GM21737 (cell line): Measurements from ENCODE around the gene ACP1.

Source experiments
- ATAC-seq: cut with Tn5 transposase; IDR thresholded peaks from one replicate; pipeline ENCODE4 v1.9.1; 2021; ENCODE audit warnings: mild to moderate bottlenecking, moderate library complexity; ENCODE audit not compliant: unreplicated experiment

Gene ACP1

DNA sequence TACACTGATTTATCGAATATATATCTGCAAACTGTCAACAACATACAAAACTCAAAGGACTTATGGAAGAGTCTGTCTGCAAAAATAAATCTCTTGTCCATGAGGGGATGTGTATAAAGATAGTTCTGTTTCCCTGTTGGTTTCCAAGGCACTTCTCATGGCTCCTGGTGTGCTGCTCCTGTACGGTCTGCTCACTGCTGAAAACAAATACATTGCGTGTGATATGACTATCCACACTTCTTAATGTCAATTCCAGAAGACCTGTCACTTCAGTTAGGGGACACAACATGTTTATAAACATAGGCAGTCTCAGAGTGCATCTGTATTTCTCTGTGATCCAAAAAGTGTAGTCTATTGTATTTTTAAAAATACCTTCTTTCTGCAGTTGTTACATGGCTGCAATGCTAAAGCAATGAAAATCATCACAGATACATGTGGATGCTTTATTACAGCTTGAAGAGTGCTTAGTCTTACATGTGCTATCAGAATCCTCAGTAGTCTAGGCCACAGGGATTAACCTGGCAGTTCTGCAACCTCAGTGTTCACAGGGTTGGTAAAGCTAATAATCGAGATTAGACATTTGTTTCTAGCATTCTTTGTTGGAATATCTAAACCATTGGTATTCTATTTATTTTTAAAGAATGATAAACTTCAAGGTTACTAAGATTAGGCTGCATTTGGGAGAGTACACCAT, 15.4 kb downstream of the ACP1 start:
- no peak for ATAC-seq

DNA sequence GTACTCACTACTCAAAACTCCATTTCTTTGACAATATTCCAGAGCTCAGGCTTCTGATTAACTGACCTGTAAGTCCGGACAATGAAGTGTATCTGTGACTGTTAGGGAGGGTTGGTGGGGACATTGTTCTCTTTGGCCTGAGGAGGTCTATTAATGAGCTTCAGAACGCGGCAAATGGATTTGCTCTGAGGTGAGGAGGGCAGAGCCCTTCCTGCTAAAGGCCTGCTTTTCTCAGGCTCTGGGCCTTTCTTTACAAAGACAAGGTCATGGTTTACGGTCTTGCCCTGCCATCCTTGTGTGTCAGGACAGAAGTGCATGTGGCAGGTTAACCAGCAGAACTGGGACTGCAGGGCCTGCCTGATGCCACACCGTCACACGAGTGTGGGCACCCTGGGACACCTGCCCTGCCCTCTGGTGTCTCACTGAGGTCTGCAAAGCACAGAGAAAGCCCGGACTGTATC, 15.9 kb downstream of the ACP1 start:
- ATAC-seq: no peak

GRCh38 chr2:281381-281780, 16.6 kb downstream of the ACP1 start:
- no peak for ATAC-seq

- ATAC-seq: no peak
Observed at GRCh38 chr2:282371-283263, 17.9 kb downstream of the ACP1 start.

DNA sequence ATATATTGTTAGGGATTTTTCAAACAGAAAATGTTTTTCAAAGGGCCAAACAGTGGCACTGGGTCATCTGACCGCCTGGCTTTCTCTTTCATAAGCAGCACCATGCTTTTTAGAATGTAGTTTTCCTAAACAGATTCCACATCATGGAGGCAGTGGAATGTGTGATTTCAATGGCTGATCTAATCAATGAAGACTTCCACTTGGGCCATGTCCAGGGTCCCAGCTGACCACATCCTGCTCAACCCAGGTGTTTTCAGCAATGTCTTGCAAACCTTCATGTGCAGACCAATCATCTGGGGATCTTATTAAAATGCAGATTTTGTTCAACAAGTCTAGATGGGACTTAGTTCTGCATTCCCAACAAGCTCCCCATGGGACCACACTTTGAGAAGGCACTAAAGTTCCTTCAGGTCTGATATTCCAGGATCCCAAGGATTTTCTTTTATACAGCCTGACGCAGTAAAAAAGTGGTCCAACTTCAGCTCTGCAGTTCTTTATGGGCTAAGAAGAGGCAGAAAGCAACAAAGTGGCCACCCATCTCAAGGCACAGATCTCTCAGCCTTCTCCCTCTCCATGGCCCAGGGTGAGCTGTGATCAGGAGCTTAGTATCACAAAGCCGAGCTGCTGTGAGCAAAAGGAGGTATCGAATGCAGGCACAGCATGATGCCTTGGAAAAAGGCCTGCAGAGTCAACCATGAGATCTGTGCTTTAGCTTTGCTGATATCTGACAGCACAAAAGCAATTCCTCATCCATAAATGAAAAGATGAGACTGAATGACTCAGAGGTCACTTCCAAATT, 19.4 kb downstream of the ACP1 start:
- ATAC-seq: no peak

- no peak for ATAC-seq
Observed at GRCh38 chr2:284896-285492, 20.2 kb downstream of the ACP1 start.

DNA sequence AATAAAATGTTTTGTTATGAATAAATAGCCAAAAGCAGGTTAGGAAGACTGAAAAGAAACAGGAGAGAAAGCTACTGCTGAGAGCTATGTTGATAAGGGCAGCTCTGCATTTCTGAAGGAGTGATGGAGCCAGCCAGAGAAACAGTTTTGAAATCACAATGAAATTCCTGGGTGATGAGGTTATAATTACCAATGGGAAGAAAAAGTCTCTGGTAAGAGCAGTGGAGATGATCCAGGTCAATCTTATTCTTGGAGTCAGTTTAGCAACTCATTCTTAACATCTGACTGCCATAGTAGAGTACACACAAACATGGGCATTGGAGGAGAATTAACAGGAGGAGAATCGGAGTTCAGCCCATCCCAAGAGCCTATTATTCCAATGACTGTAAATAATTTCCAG, 20.8 kb downstream of the ACP1 start:
- ATAC-seq: no peak

DNA sequence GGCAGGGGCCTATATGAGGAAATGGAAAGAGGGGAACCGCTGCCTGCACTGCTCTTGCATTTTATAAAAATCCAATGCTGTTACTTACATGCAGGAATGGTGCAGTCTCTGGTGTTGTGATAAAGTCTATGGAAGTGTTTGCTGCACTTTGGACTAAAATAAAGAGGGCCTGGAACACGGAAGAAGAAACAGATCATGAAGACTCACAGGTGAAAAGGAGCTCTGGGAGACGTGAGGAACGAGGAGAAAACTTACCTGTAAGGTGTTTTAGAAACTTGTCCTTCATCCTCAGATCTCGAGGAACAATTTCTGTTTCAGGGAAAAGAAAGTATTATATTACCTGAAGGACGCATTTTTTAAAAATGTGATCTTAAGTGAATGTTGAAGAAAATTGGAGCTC, 21.3 kb downstream of the ACP1 start:
- no peak for ATAC-seq

- ATAC-seq: no peak
Observed at GRCh38 chr2:286774-287392, 22.1 kb downstream of the ACP1 start.

GRCh38 chr2:287471-287885, 22.7 kb downstream of the ACP1 start:
- peak; percentile 52 for ATAC-seq

DNA sequence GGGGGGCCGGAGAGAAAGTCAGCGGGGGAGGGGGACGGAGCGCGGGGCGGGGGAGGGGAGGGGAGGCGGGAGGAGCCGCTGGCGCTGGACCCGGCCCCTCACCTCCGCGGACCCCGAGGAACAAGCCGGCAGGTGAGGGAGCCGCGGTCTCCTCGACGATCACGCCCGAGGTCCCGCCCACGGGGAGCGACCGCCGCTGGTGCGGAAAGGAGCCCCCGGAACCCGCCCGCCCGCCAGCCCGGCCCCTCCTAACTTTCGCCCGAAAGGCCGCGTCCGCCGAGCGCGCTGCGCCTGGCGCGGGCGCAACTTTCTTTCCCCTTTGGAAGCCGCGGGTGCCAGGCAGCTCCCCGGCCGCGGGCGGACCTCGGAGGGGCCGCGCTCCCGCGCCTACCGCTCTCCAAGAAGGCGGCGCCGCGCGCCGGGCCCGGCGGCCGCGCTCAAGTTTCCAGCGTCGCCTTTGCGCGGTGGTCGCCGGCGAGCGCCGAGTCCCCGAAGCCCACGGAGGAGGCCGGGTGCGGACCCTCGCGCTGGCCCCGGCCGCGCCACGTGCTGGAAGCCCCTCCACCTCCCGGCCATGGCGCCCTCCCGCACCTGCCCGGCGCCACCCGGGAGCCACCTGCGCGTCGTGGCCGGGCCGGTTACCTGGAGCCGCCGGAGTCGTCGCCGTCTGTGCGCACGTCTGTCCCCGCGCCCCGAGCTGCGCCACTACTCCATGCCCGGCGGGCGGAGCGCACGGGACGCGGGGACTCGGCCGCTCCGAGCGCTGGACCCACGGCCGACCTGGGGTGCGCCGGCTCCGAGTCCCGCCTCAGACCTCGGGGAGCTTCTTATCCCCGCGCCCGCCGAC, 23.4 kb downstream of the ACP1 start, which contains the start of gene ALKAL2:
TSS of gene ALKAL2 (minus strand) at position 181 of the 847 bp plus-strand sequence. CDS start 256 bp downstream, outside the sequence.
- ATAC-seq: no peak

GRCh38 chr2:288758-289361, 24.1 kb downstream of the ACP1 start:
- ATAC-seq: no peak

- no peak for ATAC-seq
Observed at GRCh38 chr2:289362-290089, 24.8 kb downstream of the ACP1 start.

- ATAC-seq: no peak
Observed at GRCh38 chr2:290090-290722, 25.5 kb downstream of the ACP1 start.

GRCh38 chr2:295090-295489, 30.3 kb downstream of the ACP1 start:
- no peak for ATAC-seq

DNA sequence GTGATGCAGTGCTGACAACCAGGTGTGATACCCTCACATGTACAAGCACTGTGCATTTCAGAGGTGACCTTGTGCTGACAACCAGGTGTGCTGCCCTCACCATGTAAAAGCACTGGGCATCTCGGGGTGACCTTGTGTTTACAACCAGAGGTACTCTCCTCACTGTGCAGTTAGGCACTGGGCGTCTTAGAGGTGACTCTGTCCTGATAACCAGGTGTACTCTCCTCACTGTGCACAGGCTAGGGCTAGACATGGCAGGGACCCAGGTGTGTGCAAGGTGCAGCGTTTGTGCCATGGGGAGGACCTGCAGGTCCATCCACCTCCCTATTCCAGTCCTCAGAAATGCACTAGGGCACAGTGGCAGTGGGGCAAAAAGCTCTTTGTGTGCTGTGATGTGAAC, 31.6 kb downstream of the ACP1 start:
- no peak for ATAC-seq

DNA sequence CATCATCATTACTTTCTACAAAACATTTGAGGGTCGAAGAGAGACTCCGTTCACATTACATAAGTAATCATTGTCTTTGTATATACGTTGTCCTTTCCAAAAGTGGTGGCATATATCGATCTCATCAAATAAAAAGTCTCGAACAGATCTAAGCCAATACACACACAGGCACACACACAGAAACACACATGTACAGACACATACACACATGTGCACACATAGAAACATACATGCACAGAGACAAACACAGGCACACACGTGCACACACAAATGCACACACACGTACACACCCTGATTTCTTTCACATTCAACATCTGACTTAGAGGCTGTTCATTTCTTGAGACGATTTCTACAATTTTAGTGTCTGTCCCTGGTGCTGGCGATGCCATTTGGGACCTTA, 40.6 kb downstream of the ACP1 start:
- ATAC-seq: no peak
